Activated B cell treated with CpG ODN at 0.5 μM for 24 hours (primary cell): ENCODE data around the gene APOA4. TPM values are rescaled to one million over a fixed set of nuclear protein-coding genes. Genes with fewer than 3 reads are reported as not detected.

Experiments
- ATAC-seq: fragments of 200-7000 bp; cut with Tn5 transposase; one replicate; pipeline ENCODE4 v1.10.0; 2021; ENCODE audit warnings: low read depth, mild to moderate bottlenecking, moderate library complexity
- CTCF ChIA-PET: fragments of 350-600 bp; sonication (Branson Sonifier 250); formaldehyde crosslinking; loops from one replicate; lab custom pipeline; 2021; ENCODE audit warnings: antibody characterized with exemption; lab: Charles Lee
- POLR2A ChIA-PET: fragments of 350-600 bp; sonication (Branson Sonifier 250); formaldehyde crosslinking; loops from one replicate; lab custom pipeline; 2021; ENCODE audit warnings: antibody characterized with exemption; lab: Charles Lee
- DNase-seq: peaks from one replicate; pipeline ENCODE4 v3.0.0; 2022
- H3K27ac Mint-ChIP-seq: one replicate; pipeline ENCODE4 v1.8.0; 2020; ENCODE audit warnings: mixed read lengths
- H3K27me3 Mint-ChIP-seq: one replicate; pipeline ENCODE4 v1.8.0; 2021; ENCODE audit warnings: mixed read lengths
- H3K36me3 Mint-ChIP-seq: one replicate; pipeline ENCODE4 v1.8.0; 2021; ENCODE audit warnings: low read depth, mixed read lengths
- H3K4me1 Mint-ChIP-seq: one replicate; pipeline ENCODE4 v1.8.0; 2021; ENCODE audit warnings: mixed read lengths
- H3K4me3 Mint-ChIP-seq: one replicate; pipeline ENCODE4 v1.8.0; 2020; ENCODE audit warnings: mild to moderate bottlenecking, mixed read lengths
- H3K9me3 Mint-ChIP-seq: one replicate; pipeline ENCODE4 v1.8.0; 2020; ENCODE audit warnings: mixed read lengths
- intact Hi-C: fragments of 100-400 bp; cut with micrococcal nuclease; formaldehyde crosslinking; loops from one replicate; pipeline ENCODE4 v1.15.1; 2024
- total RNA-seq: library from RNA; stranded (reverse); gene quantifications from 2 replicates; pipeline ENCODE4 v1.2.3, GENCODE V29; 2022
- TF ChIP-seq, protein P1 (sequence below): fragments of 200-600 bp; IDR thresholded peaks from one replicate; pipeline ENCODE4 v1.8.0; 2022; ENCODE audit warnings: antibody characterized with exemption, mild to moderate bottlenecking

Gene APOA4
- total RNA-seq, 1 donor from 2014 or later: not detected

DNA sequence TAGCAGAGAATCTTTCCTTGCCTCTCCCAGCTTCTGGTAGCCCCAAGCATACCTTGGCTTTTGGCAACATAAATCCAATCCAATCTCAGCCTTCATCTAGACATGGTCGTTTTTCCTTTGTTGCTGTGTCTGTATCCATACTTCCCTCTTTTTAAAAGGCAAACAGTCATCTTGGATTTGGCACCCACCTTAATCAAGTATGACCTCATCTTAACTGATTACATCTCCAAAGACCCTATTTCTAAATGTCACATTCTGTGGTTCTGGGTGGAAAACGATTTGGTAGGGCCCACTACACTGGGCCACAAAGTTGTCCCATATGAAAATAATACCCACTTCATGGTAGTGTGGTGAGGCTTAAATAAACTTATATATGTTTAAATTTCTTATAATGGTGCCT, 51.2 kb downstream of the APOA4 start:
- intact Hi-C loops: loop anchor here (2.0 to 5.0 kb wide), 3 partner anchors 80 to 407 kb away; partner anchors contain the start of genes SIDT2 and SIK3
- ATAC-seq (no peak), DNase-seq (no peak)
- CTCF ChIA-PET: interaction anchor here (1.2 kb wide), 1 partner anchor 29 kb away, joined by 3 read pairs; no protein-coding TSS in a partner anchor
- Mint-ChIP-seq H3K27ac (peak overlapping the region; percentile 96), H3K36me3 (peaks cover 31% of the 10 kb centered on the region), H3K27me3 (no peaks in the 10 kb centered on the region), H3K4me1 (peaks cover 37% of the 10 kb centered on the region), H3K9me3 (no peaks in the 10 kb centered on the region), H3K4me3 (peak overlapping the region; percentile 98)
- TF ChIP-seq, protein P1, sequence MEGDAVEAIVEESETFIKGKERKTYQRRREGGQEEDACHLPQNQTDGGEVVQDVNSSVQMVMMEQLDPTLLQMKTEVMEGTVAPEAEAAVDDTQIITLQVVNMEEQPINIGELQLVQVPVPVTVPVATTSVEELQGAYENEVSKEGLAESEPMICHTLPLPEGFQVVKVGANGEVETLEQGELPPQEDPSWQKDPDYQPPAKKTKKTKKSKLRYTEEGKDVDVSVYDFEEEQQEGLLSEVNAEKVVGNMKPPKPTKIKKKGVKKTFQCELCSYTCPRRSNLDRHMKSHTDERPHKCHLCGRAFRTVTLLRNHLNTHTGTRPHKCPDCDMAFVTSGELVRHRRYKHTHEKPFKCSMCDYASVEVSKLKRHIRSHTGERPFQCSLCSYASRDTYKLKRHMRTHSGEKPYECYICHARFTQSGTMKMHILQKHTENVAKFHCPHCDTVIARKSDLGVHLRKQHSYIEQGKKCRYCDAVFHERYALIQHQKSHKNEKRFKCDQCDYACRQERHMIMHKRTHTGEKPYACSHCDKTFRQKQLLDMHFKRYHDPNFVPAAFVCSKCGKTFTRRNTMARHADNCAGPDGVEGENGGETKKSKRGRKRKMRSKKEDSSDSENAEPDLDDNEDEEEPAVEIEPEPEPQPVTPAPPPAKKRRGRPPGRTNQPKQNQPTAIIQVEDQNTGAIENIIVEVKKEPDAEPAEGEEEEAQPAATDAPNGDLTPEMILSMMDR: no peak
- POLR2A ChIA-PET: interaction anchor here (0.9 to 7.4 kb wide), 3 partner anchors 15 to 556 kb away, joined by 3 to 52 read pairs (median 5); partner anchors contain the start of genes CEP164 and ZPR1

Other genes starting within 250 kb of the APOA4 start
- 18.4 and 18.8 TPM in 2 replicates for gene BUD13, start 50.3 kb downstream of the APOA4 start, total RNA-seq
- gene ZPR1, start 35.3 kb downstream of the APOA4 start, total RNA-seq: 69.0 and 78.7 TPM in 2 replicates
- not detected in 2 replicates for gene APOA5, start 31.4 kb downstream of the APOA4 start, total RNA-seq
- not detected in 2 replicates for gene APOC3, start 6.6 kb upstream of the APOA4 start, total RNA-seq
- 0.31 TPM in 1 of 2 replicates, not detected in the other for gene APOA1, start 14.3 kb upstream of the APOA4 start, total RNA-seq